Nucleus accumbens (tissue), 56 donors: ENCODE data around the gene ANGPTL2.
A peak's percentile ranks its signal among the peaks of the same experiment; 100 is the strongest.

ENCODE experiments used
- DNase-seq, 56 donors: peaks; one replicate each; lab custom pipeline; 2025; lab: John Stamatoyannopoulos, UW

Gene ANGPTL2

GRCh38 chr9:127058011-127058644 lies 64.3 kb downstream of the ANGPTL2 start:
- DNase-seq = peak in 39 of 56 donors; percentile 11 to 80 (median 43)

- DNase-seq = no peak
Observed at GRCh38 chr9:127056446-127056845, 66.0 kb downstream of the ANGPTL2 start.

GRCh38 chr9:127055745-127056402 lies 66.6 kb downstream of the ANGPTL2 start:
- no peak for DNase-seq

GRCh38 chr9:127053960-127054359 lies 68.5 kb downstream of the ANGPTL2 start:
- DNase-seq = peak in 1 of 56 donors; percentile 29

GRCh38 chr9:127053057-127053821 lies 69.2 kb downstream of the ANGPTL2 start:
- DNase-seq = peak in 7 of 56 donors; percentile 26 to 44 (median 30)

- DNase-seq = no peak
Observed at GRCh38 chr9:127051881-127052595, 70.4 kb downstream of the ANGPTL2 start.

GRCh38 chr9:127050591-127051001 lies 71.8 kb downstream of the ANGPTL2 start:
- no peak for DNase-seq

GRCh38 chr9:127050152-127050551 lies 72.3 kb downstream of the ANGPTL2 start:
- DNase-seq = no peak

GRCh38 chr9:127049581-127049980 lies 72.9 kb downstream of the ANGPTL2 start:
- no peak for DNase-seq

GRCh38 chr9:127049044-127049443 lies 73.4 kb downstream of the ANGPTL2 start:
- DNase-seq = peak in 1 of 56 donors; percentile 18

GRCh38 chr9:127047971-127048370 lies 74.5 kb downstream of the ANGPTL2 start:
- no peak for DNase-seq

- no peak for DNase-seq
Observed at GRCh38 chr9:127045148-127045547, 77.3 kb downstream of the ANGPTL2 start.

- DNase-seq = no peak
Observed at GRCh38 chr9:127039492-127039891, 82.9 kb downstream of the ANGPTL2 start.

GRCh38 chr9:127038531-127038930 lies 83.9 kb downstream of the ANGPTL2 start:
- DNase-seq = no peak
